ENCODE data around the gene SLC23A2.

Gene SLC23A2

GRCh38 chr20:4813863-4814695, 187.2 kb downstream of the SLC23A2 start:
- TF ChIP-seq ZFP3 (CRISPR knock-in tag; IDR thresholded peaks at IDR 0.05) (no peak), ISL1 (CRISPR knock-in tag; IDR thresholded peaks at IDR 0.05) (no peak), ZNF8 (CRISPR knock-in tag; IDR thresholded peaks at IDR 0.05) (no peak)
- ATAC-seq: no peak

- TF ChIP-seq ZNF565 (CRISPR knock-in tag; conservative IDR thresholded peaks at IDR 0.05; ENCODE audit: low read depth): no peak
- TF ChIP-seq TCF4 (CRISPR knock-in tag; IDR thresholded peaks at IDR 0.05; ENCODE audit: borderline replicate concordance): no peak
- no peak for ATAC-seq
These were observed 188.0 kb downstream of the SLC23A2 start for GRCh38 chr20:4813076-4813862.

- no peak for TF ChIP-seq ZFP3 (CRISPR knock-in tag; IDR thresholded peaks at IDR 0.05)
- TF ChIP-seq GLIS3 (CRISPR knock-in tag; IDR thresholded peaks at IDR 0.05): no peak
- TF ChIP-seq OSR1 (CRISPR knock-in tag; IDR thresholded peaks at IDR 0.05): no peak
- TF ChIP-seq ARNTL (CRISPR knock-in tag; IDR thresholded peaks at IDR 0.05; ENCODE audit: borderline replicate concordance, low read depth): no peak
- TF ChIP-seq ESRRG (CRISPR knock-in tag; IDR thresholded peaks at IDR 0.05): no peak
- TF ChIP-seq ZNF70 (CRISPR knock-in tag; IDR thresholded peaks at IDR 0.05): no peak
- TF ChIP-seq ZFP30 (CRISPR knock-in tag; IDR thresholded peaks at IDR 0.05): no peak
- no peak for TF ChIP-seq ISL1 (CRISPR knock-in tag; IDR thresholded peaks at IDR 0.05)
- TF ChIP-seq, protein P1, sequence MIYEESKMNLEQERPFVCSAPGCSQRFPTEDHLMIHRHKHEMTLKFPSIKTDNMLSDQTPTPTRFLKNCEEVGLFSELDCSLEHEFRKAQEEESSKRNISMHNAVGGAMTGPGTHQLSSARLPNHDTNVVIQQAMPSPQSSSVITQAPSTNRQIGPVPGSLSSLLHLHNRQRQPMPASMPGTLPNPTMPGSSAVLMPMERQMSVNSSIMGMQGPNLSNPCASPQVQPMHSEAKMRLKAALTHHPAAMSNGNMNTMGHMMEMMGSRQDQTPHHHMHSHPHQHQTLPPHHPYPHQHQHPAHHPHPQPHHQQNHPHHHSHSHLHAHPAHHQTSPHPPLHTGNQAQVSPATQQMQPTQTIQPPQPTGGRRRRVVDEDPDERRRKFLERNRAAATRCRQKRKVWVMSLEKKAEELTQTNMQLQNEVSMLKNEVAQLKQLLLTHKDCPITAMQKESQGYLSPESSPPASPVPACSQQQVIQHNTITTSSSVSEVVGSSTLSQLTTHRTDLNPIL (CRISPR knock-in tag; IDR thresholded peaks at IDR 0.05; ENCODE audit: low read depth): no peak
- no peak for TF ChIP-seq SNAI2 (CRISPR knock-in tag; IDR thresholded peaks at IDR 0.05)
- ATAC-seq: no peak
These were observed 188.7 kb downstream of the SLC23A2 start for GRCh38 chr20:4812641-4813075.

DNA sequence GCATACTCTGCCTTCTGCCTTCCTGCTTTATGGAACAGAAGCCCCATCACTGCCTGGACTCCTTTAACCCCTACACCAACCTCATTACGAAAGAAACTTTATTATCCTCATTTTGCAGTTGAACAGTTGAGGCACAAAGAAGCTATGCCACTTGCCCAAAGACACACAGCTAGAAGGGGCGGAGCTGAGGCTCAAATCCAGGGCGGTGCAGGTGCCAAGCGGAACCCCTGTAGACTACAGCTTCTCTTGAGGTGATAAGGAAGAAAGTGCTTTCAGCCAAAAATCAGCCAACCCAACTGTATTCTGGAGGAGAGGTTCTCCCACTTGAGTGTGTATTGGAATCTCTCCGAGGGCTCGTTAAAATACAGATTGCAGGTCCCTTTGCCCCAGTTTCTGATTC, 189.1 kb downstream of the SLC23A2 start:
- ATAC-seq: no peak
- TF ChIP-seq CSDC2 (CRISPR knock-in tag; IDR thresholded peaks at IDR 0.05) (no peak), ZC3H10 (CRISPR knock-in tag; IDR thresholded peaks at IDR 0.05) (no peak), ZNF8 (CRISPR knock-in tag; IDR thresholded peaks at IDR 0.05) (no peak), GLIS3 (CRISPR knock-in tag; IDR thresholded peaks at IDR 0.05) (no peak), TSHZ2 (CRISPR knock-in tag; IDR thresholded peaks at IDR 0.05) (no peak), ESRRG (CRISPR knock-in tag; IDR thresholded peaks at IDR 0.05) (no peak), ARNTL (CRISPR knock-in tag; IDR thresholded peaks at IDR 0.05; ENCODE audit: borderline replicate concordance, low read depth) (no peak), RARB (CRISPR knock-in tag; IDR thresholded peaks at IDR 0.05) (no peak), PATZ1 (CRISPR knock-in tag; IDR thresholded peaks at IDR 0.05; ENCODE audit: borderline replicate concordance) (no peak), ISL1 (CRISPR knock-in tag; IDR thresholded peaks at IDR 0.05) (no peak), TOX (CRISPR knock-in tag; IDR thresholded peaks at IDR 0.05; ENCODE audit: borderline replicate concordance) (no peak)
- TF ChIP-seq, protein P2, sequence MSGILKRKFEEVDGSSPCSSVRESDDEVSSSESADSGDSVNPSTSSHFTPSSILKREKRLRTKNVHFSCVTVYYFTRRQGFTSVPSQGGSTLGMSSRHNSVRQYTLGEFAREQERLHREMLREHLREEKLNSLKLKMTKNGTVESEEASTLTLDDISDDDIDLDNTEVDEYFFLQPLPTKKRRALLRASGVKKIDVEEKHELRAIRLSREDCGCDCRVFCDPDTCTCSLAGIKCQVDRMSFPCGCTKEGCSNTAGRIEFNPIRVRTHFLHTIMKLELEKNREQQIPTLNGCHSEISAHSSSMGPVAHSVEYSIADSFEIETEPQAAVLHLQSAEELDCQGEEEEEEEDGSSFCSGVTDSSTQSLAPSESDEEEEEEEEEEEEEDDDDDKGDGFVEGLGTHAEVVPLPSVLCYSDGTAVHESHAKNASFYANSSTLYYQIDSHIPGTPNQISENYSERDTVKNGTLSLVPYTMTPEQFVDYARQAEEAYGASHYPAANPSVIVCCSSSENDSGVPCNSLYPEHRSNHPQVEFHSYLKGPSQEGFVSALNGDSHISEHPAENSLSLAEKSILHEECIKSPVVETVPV (CRISPR knock-in tag; IDR thresholded peaks at IDR 0.05): no peak

Data from SK-N-SH treated with all-trans-retinoic acid at 6 μM for 48 hours (cell line).